HL-60 (cell line): ENCODE measurements around the gene TNKS1BP1.
"Not testable (repeated sequence)": the region's sequence is repeated elsewhere in the genome, so short reads cannot be mapped to it uniquely, and the experiment has no call there.

ENCODE experiments used
- DNase-seq, 2 experiments: peaks; one replicate each; pipeline ENCODE4 v3.0.0-alpha.2; 2010 to 2020; ENCODE audit warnings: low read depth in 1 of 2, low spot score in 1 of 2
- H3K27ac ChIP-seq: fragments of 250-450 bp; sonication (Bioruptor Pico); replicated peaks from 2 replicates; pipeline ENCODE4 v1.5.1; 2020; ENCODE audit warnings: mild to moderate bottlenecking, moderate library complexity
- H3K27me3 ChIP-seq: fragments of 250-450 bp; sonication (Bioruptor Pico); 2 replicates; pipeline ENCODE4 v1.5.1; 2021; ENCODE audit warnings: mild to moderate bottlenecking, moderate library complexity; ENCODE audit not compliant: insufficient read depth, poor library complexity, severe bottlenecking
- H3K4me3 ChIP-seq: replicated peaks from 2 replicates; pipeline ENCODE4 v1.5.1; 2011; ENCODE audit warnings: mild to moderate bottlenecking, control low read depth, low read length; ENCODE audit not compliant: insufficient read depth
- CTCF ChIP-seq: IDR thresholded peaks from one replicate; pipeline ENCODE4 v1.5.1; 2011; ENCODE audit warnings: low read length, control low read depth, inconsistent platforms; ENCODE audit not compliant: insufficient read depth
- GABPA ChIP-seq: IDR thresholded peaks from 2 replicates; pipeline ENCODE4 v1.6.1; 2012; ENCODE audit warnings: low read depth
- POLR2AphosphoS5 ChIP-seq: IDR thresholded peaks from 2 replicates; pipeline ENCODE4 v1.6.1; 2012; ENCODE audit warnings: low read depth
- REST ChIP-seq: IDR thresholded peaks from 2 replicates; pipeline ENCODE4 v1.6.1; 2012; ENCODE audit warnings: low read depth; ENCODE audit not compliant: insufficient replicate concordance
- SPI1 ChIP-seq: IDR thresholded peaks from 2 replicates; pipeline ENCODE4 v1.6.1; 2012; ENCODE audit warnings: low read depth, mild to moderate bottlenecking, borderline replicate concordance

Gene TNKS1BP1

GRCh38 chr11:57283231-57283990 lies 41.3 kb downstream of the TNKS1BP1 start:
- no peak for DNase-seq
- Histone ChIP-seq H3K27ac (no peak overlapping the region), H3K4me3 (no peak overlapping the region), H3K27me3 (no peaks in the 10 kb centered on the region)
- TF ChIP-seq SPI1 (no peak), POLR2AphosphoS5 (no peak)

- H3K27me3 ChIP-seq, H3K4me3 ChIP-seq, DNase-seq, H3K27ac ChIP-seq: not testable (repeated sequence)
These were observed 43.2 kb downstream of the TNKS1BP1 start for GRCh38 chr11:57281546-57281945.

GRCh38 chr11:57279116-57279515 lies 45.6 kb downstream of the TNKS1BP1 start:
- Histone ChIP-seq H3K27ac (no peak overlapping the region), H3K4me3 (no peak overlapping the region), H3K27me3 (no peaks in the 10 kb centered on the region)
- DNase-seq: no peak
- no peak for TF ChIP-seq REST
- no peak for TF ChIP-seq GABPA
- TF ChIP-seq CTCF: no peak
- no peak for TF ChIP-seq SPI1
- TF ChIP-seq POLR2AphosphoS5: no peak

- no peak for DNase-seq
- Histone ChIP-seq H3K27ac (no peak overlapping the region), H3K4me3 (no peak overlapping the region)
These were observed 46.0 kb downstream of the TNKS1BP1 start for GRCh38 chr11:57278721-57279095.

More at GRCh38 chr11:57278721-57279095, 46.0 kb downstream of the TNKS1BP1 start:
- no peak for TF ChIP-seq REST
- no peak for TF ChIP-seq GABPA
- H3K27me3 ChIP-seq: no peaks in the 10 kb centered on the region
